Calu3 (cell line): Measurements from ENCODE around the gene PYGO2. TPM values are rescaled to one million over a fixed set of nuclear protein-coding genes. Genes with fewer than 3 reads are reported as not detected.

ENCODE experiments used
- BruUV-seq: library from RNA; stranded (reverse); fragments of 400-500 nt; replicated peaks from 2 replicates; lab custom pipeline; 2021; lab: Mats Ljungman, UMichigan
- CTCF ChIA-PET: fragments of 300-600 bp; sonication (Branson Sonifier 250); formaldehyde crosslinking; loops from one replicate; lab custom pipeline; 2022; ENCODE audit warnings: antibody characterized with exemption; lab: Charles Lee
- DNase-seq: peaks from one replicate; pipeline ENCODE4 v3.0.0; 2022
- H3K27ac Mint-ChIP-seq: one replicate; pipeline ENCODE4 v1.8.0; 2022; ENCODE audit warnings: mixed read lengths; ENCODE audit not compliant: unreplicated experiment
- H3K27me3 Mint-ChIP-seq: one replicate; pipeline ENCODE4 v1.8.0; 2022; ENCODE audit warnings: mixed read lengths; ENCODE audit not compliant: unreplicated experiment
- H3K36me3 Mint-ChIP-seq: one replicate; pipeline ENCODE4 v1.8.0; 2022; ENCODE audit warnings: mild to moderate bottlenecking, moderate library complexity, mixed read lengths; ENCODE audit not compliant: insufficient read depth, unreplicated experiment
- H3K4me1 Mint-ChIP-seq: one replicate; pipeline ENCODE4 v1.8.0; 2022; ENCODE audit warnings: mild to moderate bottlenecking, low read depth, mixed read lengths; ENCODE audit not compliant: unreplicated experiment
- H3K4me3 Mint-ChIP-seq: one replicate; pipeline ENCODE4 v1.8.0; 2022; ENCODE audit warnings: mild to moderate bottlenecking, low read depth, moderate library complexity, mixed read lengths; ENCODE audit not compliant: unreplicated experiment
- H3K9me3 Mint-ChIP-seq: one replicate; pipeline ENCODE4 v1.8.0; 2022; ENCODE audit warnings: low read depth, mixed read lengths; ENCODE audit not compliant: unreplicated experiment
- intact Hi-C: fragments of 100-400 bp; cut with micrococcal nuclease; formaldehyde crosslinking; loops from one replicate; pipeline ENCODE4 v1.10.0; 2022; ENCODE audit not compliant: unreplicated experiment
- total RNA-seq: library from RNA; stranded (reverse); gene quantifications from 2 replicates; pipeline ENCODE4 v1.2.3, GENCODE V29; 2022
- TF ChIP-seq, protein P1 (sequence below): fragments of 200-600 bp; IDR thresholded peaks from one replicate; pipeline ENCODE4 v1.8.0; 2022; ENCODE audit warnings: antibody characterized with exemption; ENCODE audit not compliant: unreplicated experiment

Gene PYGO2
- total RNA-seq, 1 experiment from 2014 or later, result 45.6 TPM

DNA sequence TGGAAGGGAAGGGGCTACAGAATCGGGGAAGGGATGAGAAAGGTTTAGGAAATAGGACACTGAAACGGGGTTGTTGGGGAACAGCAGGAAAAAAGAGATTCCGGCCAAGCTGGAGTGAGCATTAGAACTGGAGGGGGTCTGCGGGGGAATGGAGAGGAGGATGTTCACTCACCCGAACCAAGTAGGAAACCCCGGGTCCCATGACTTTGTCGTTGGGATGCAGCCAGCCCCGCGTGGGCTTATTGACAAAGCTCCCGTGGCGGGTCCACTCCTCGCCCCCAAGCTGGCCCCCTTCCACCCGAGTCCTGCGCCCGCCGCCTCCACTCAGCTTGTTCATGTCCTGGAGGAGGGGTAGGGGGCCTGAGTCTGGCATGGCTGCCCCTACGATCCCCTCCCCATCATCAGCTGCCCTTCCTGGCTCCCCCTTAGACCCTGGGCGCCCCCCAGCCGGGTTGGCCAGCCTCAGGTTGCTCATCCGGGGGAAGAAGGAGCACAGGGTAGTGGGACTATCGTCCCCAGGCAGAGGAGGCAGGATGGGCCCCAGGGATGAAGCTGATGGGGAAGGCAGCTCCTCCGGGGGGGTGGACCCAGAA is 8.4 kb upstream of the PYGO2 start:
- no peak for DNase-seq
- no peak overlapping the region for H3K4me3 Mint-ChIP-seq
- TF ChIP-seq, protein P1, sequence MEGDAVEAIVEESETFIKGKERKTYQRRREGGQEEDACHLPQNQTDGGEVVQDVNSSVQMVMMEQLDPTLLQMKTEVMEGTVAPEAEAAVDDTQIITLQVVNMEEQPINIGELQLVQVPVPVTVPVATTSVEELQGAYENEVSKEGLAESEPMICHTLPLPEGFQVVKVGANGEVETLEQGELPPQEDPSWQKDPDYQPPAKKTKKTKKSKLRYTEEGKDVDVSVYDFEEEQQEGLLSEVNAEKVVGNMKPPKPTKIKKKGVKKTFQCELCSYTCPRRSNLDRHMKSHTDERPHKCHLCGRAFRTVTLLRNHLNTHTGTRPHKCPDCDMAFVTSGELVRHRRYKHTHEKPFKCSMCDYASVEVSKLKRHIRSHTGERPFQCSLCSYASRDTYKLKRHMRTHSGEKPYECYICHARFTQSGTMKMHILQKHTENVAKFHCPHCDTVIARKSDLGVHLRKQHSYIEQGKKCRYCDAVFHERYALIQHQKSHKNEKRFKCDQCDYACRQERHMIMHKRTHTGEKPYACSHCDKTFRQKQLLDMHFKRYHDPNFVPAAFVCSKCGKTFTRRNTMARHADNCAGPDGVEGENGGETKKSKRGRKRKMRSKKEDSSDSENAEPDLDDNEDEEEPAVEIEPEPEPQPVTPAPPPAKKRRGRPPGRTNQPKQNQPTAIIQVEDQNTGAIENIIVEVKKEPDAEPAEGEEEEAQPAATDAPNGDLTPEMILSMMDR, result no peak
- CTCF ChIA-PET, result interaction anchor here (0.8 to 1.1 kb wide), 2 partner anchors 9 to 49 kb away, joined by 3 to 4 read pairs; partner anchors contain the start of gene PYGO2
- BruUV-seq, result no TSS peak
- intact Hi-C loops, result loop anchor here (5.0 kb wide), 1 partner anchor 92 kb away; the partner anchor contains the start of gene EFNA4
- H3K36me3 Mint-ChIP-seq, result peaks cover 36% of the 10 kb centered on the region
- no peaks in the 10 kb centered on the region for H3K9me3 Mint-ChIP-seq
- no peak overlapping the region for H3K27ac Mint-ChIP-seq
- H3K4me1 Mint-ChIP-seq, result peaks cover 36% of the 10 kb centered on the region
- no peaks in the 10 kb centered on the region for H3K27me3 Mint-ChIP-seq

DNA sequence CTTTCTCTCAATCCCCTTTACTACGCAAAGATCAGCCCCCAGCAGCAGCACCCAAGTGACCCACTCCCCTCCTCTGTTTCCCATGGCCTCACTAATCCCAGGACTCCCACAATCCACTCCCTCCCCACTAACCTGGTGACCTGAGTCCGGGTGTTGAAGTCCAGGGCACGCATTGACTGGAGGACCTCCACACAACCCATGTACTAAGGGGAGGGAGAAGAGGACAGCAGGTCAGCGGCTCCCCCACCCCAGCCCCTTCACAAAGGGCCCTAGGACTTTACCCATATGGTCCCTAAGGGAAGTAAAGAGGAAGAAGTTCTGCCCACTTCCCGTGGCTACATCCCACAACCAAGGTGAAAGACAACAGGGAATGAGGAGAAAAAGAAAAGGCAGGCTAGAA is 7.7 kb upstream of the PYGO2 start:
- DNase-seq, result no peak
- no peaks in the 10 kb centered on the region for H3K27me3 Mint-ChIP-seq
- no peak overlapping the region for H3K27ac Mint-ChIP-seq
- TF ChIP-seq, protein P1, result no peak
- intact Hi-C loops, result no loop called here
- CTCF ChIA-PET, result no interaction called here
- H3K9me3 Mint-ChIP-seq, result no peaks in the 10 kb centered on the region
- peaks cover 37% of the 10 kb centered on the region for H3K36me3 Mint-ChIP-seq
- BruUV-seq, result no TSS peak
- no peak overlapping the region for H3K4me3 Mint-ChIP-seq
- peaks cover 36% of the 10 kb centered on the region for H3K4me1 Mint-ChIP-seq

DNA sequence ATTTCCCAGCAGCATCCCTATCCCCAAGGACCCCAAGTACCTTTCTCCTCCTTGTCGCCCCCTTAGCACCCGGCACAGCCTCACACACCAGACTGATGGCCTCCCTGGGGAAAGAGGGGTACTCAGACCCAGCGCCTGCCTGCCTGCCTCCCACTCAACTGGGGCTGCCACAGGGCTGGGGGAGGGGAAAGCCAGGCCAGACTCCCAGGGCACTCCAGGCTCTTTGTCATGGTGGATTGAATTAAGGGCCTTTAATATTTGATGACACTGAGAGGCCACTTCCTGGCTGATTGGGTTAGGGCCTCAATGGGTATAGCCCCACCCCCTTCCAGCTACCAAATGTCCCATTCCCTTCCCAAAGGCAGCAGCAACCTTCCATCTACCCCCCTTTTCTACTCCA is 7.1 kb upstream of the PYGO2 start:
- Mint-ChIP-seq H3K9me3 (no peaks in the 10 kb centered on the region), H3K27me3 (no peaks in the 10 kb centered on the region), H3K27ac (no peak overlapping the region), H3K4me3 (no peak overlapping the region), H3K4me1 (peaks cover 40% of the 10 kb centered on the region), H3K36me3 (peaks cover 41% of the 10 kb centered on the region)
- DNase-seq, result no peak
- intact Hi-C loops, result no loop called here
- CTCF ChIA-PET, result no interaction called here
- BruUV-seq, result no TSS peak
- TF ChIP-seq, protein P1, result no peak

- H3K36me3 Mint-ChIP-seq, result peaks cover 54% of the 10 kb centered on the region
- H3K27me3 Mint-ChIP-seq, result no peaks in the 10 kb centered on the region
- no peak overlapping the region for H3K27ac Mint-ChIP-seq
- intact Hi-C loops, result no loop called here
- no TSS peak for BruUV-seq
- H3K9me3 Mint-ChIP-seq, result no peaks in the 10 kb centered on the region
- peaks cover 41% of the 10 kb centered on the region for H3K4me1 Mint-ChIP-seq
- no peak overlapping the region for H3K4me3 Mint-ChIP-seq
- TF ChIP-seq, protein P1, result no peak
- DNase-seq, result no peak
- CTCF ChIA-PET, result no interaction called here
Observed at GRCh38 chr1:154967331-154967950, 5.9 kb upstream of the PYGO2 start.
